ENCODE data around the gene ZNRF2. TPM values are rescaled to one million over a fixed set of nuclear protein-coding genes. Genes with fewer than 3 reads are reported as not detected.

Gene ZNRF2
- total and polyA plus RNA-seq, 2 of the 13 experiments (the other 11 are each of a cell fraction or from before 2014, with no cell fraction given) = 3.5 to 7.7 TPM

DNA sequence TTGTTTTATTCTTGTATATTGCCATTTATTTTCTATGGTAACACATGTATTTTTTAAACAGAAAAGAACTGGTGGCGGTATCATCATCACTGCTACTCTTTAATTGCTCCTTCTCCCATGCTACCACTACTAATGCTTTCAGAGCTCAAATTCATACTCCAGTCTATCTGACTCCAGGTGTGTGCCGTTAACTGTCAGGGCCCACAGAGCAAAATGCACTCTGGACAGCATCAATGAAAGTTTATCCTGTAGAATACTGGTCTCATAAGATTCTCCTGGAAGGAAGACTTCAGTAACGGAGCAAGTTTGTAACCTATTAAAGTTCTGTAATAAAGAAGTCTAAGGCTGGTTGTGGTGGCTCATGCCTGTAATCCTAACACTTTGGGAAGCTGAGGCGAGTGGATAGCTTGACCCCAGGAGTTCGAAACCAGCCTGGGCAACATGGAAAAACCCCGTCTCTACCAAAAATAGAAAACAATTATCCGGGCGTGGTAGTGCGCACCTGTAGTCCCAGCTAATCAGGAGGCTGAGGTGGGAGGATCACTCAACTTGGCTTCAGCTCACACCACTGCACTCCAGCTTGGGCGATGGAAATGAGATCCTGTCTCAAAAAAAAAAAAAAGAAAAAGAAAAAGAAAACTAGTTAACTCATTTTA is 18.4 kb downstream of the ZNRF2 start:
- H3K27ac ChIP-seq (ENCODE audit: extremely low read length, insufficient read depth, low read length) = no peak overlapping the region
- 98% methylated on average over 10 of the region's 10 CpGs for WGBS (ENCODE audit: low lambda C conversion rate)
- no peaks in the 10 kb centered on the region for H3K27me3 ChIP-seq (ENCODE audit: control insufficient read depth in 1 of 2, insufficient read depth in 2 of 2, low read length in 2 of 2)
- TF ChIP-seq FOXO4 (CRISPR knock-in tag; conservative IDR thresholded peaks at IDR 0.05) = no peak
- TF ChIP-seq, protein P1, sequence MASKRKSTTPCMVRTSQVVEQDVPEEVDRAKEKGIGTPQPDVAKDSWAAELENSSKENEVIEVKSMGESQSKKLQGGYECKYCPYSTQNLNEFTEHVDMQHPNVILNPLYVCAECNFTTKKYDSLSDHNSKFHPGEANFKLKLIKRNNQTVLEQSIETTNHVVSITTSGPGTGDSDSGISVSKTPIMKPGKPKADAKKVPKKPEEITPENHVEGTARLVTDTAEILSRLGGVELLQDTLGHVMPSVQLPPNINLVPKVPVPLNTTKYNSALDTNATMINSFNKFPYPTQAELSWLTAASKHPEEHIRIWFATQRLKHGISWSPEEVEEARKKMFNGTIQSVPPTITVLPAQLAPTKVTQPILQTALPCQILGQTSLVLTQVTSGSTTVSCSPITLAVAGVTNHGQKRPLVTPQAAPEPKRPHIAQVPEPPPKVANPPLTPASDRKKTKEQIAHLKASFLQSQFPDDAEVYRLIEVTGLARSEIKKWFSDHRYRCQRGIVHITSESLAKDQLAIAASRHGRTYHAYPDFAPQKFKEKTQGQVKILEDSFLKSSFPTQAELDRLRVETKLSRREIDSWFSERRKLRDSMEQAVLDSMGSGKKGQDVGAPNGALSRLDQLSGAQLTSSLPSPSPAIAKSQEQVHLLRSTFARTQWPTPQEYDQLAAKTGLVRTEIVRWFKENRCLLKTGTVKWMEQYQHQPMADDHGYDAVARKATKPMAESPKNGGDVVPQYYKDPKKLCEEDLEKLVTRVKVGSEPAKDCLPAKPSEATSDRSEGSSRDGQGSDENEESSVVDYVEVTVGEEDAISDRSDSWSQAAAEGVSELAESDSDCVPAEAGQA (IDR thresholded peaks at IDR 0.05; ENCODE audit: low read depth) = no peak
- TF ChIP-seq, protein P1 (CRISPR knock-in tag; IDR thresholded peaks at IDR 0.05; ENCODE audit: borderline replicate concordance) = no peak
- TF ChIP-seq, protein P2, sequence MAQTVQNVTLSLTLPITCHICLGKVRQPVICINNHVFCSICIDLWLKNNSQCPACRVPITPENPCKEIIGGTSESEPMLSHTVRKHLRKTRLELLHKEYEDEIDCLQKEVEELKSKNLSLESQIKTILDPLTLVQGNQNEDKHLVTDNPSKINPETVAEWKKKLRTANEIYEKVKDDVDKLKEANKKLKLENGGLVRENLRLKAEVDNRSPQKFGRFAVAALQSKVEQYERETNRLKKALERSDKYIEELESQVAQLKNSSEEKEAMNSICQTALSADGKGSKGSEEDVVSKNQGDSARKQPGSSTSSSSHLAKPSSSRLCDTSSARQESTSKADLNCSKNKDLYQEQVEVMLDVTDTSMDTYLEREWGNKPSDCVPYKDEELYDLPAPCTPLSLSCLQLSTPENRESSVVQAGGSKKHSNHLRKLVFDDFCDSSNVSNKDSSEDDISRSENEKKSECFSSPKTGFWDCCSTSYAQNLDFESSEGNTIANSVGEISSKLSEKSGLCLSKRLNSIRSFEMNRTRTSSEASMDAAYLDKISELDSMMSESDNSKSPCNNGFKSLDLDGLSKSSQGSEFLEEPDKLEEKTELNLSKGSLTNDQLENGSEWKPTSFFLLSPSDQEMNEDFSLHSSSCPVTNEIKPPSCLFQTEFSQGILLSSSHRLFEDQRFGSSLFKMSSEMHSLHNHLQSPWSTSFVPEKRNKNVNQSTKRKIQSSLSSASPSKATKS (CRISPR knock-in tag; IDR thresholded peaks at IDR 0.05) = no peak
- TF ChIP-seq SRY (CRISPR knock-in tag; IDR thresholded peaks at IDR 0.05) = no peak
- no peak for TF ChIP-seq DBP (CRISPR knock-in tag; IDR thresholded peaks at IDR 0.05; ENCODE audit: not compliant biosample characterization)
- no peak for TF ChIP-seq ZNF776 (CRISPR knock-in tag; IDR thresholded peaks at IDR 0.05)
- TF ChIP-seq SRSF1 (optimal IDR thresholded peaks at IDR 0.05; ENCODE audit: low read depth, low read length) = no peak
- no peak for TF ChIP-seq HOXD1 (CRISPR knock-in tag; IDR thresholded peaks at IDR 0.05)
- H3K36me3 ChIP-seq (replicated peaks in 1 of 2; ENCODE audit: control insufficient read depth in 1 of 2, insufficient read depth in 2 of 2, low read length in 2 of 2) = no peaks in the 10 kb centered on the region
- ATAC-seq = no peak
- H3K4me1 ChIP-seq (ENCODE audit: insufficient read depth, low read length) = peaks cover 20% of the 10 kb centered on the region
- intact Hi-C loops (cut with micrococcal nuclease; ENCODE audit: unreplicated experiment) (no loop called here), in situ Hi-C loops (cut with HindIII; ENCODE audit: extremely low pct_ligation_motif_present, low pct_unique_long_range_greater_than_20kb) (no loop called here)
- FAIRE-seq = no peak
- H2AFZ ChIP-seq (ENCODE audit: low read length) = no peak overlapping the region
- peaks cover 56% of the 10 kb centered on the region for H3K79me2 ChIP-seq (ENCODE audit: insufficient read depth, low read length)
- H3K9me3 ChIP-seq (ENCODE audit: low read length) = no peaks in the 10 kb centered on the region
- ChIA-PET POLR2A (no interaction called here), CTCF (ENCODE audit: low intra/inter-chr PET ratio, low total read pairs) (no interaction called here)
- no peak overlapping the region for H3K4me2 ChIP-seq (ENCODE audit: low read depth, low read length)
- DNase-seq (ENCODE audit: low spot score) = no peak
- H4K20me1 ChIP-seq (ENCODE audit: insufficient read depth, low read length) = no peaks in the 10 kb centered on the region
- no peak overlapping the region for H3K4me3 ChIP-seq (replicated peaks in 1 of 3; ENCODE audit: insufficient read depth in 1 of 3, low read depth in 2 of 3, low read length in 3 of 3)
- no peak overlapping the region for H3K9ac ChIP-seq (ENCODE audit: insufficient read depth, low read depth, low read length)
- BruUV-seq (replicated peaks) = no TSS peak

Measured in HepG2 (cell line).